ENCODE measurements around the gene CHI3L1. TPM values are rescaled to one million over a fixed set of nuclear protein-coding genes. Genes with fewer than 3 reads are reported as not detected.

The CHI3L1 gene
- total RNA-seq, 2 donors from 2014 or later = not detected

DNA sequence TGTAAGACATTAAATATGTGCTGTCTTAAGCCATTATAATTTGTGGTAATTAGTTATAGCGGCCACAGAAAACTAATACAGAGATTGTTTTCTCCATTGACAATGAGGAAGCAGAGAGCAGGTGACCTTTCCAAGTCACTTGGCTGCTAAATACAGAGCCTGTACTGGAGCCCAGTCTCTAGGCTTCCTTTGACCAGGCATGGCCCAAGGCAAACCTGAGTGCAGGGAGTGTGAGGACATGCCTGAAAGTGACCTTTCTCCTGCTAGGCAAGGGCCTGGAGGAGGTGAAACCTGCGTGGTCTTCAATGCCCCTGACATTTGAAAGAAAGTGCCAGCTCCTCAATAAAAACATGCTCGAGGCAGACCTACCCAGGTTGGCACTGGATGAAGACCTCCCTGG, 12.5 kb upstream of the CHI3L1 start:
- H3K27ac Mint-ChIP-seq = no peak overlapping the region
- H3K4me1 Mint-ChIP-seq = no peaks in the 10 kb centered on the region
- no peaks in the 10 kb centered on the region for H3K9me3 Mint-ChIP-seq
- no peak for ATAC-seq (replicated peaks)
- no peak overlapping the region for H3K4me3 Mint-ChIP-seq
- H3K36me3 Mint-ChIP-seq (ENCODE audit: low read depth) = no peaks in the 10 kb centered on the region
- H3K27me3 Mint-ChIP-seq = peaks cover 40% of the 10 kb centered on the region

DNA sequence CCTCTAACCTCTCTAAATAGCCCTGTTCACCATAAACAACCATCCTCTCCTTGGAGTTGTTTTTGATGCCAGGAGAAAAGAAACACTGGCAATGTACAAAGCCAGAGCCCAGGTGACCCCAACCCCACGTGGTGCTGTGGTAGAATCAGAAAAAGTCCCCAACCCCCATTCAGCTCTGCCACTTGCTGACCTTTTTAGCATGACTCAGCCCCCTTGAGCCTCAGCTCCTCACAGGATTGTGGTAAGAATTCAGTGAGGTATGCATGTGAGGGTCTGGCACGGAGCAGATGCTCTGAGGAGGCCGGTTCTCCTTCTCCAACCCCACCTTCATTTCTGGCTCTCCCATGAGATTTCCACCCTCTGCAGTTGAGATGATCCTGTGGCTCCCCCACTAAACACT, 11.1 kb upstream of the CHI3L1 start:
- Mint-ChIP-seq H3K4me3 (no peak overlapping the region), H3K27me3 (peaks cover 31% of the 10 kb centered on the region), H3K4me1 (no peaks in the 10 kb centered on the region), H3K36me3 (ENCODE audit: low read depth) (no peaks in the 10 kb centered on the region), H3K27ac (no peak overlapping the region), H3K9me3 (no peaks in the 10 kb centered on the region)
- ATAC-seq (replicated peaks) = no peak

DNA sequence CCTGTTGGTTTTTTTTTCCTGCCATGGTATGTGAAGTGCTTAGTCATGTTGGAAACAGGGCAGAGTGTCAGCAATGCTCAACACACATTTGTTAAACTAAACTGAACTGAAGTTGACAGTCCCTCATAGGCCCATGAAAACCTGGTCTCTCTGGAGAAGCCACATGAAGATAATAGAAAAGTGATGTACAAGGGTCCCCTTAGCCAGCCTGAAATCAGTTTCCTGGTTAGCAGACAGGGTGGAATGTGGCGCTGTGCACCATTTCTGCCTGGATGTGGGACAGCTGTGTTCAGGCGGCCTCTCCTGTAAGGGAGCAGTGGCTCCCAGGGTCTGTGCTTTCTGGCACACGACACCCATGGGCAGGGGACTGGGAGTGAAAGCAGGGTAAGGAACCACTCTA, 9.9 kb upstream of the CHI3L1 start:
- no peak for ATAC-seq (replicated peaks)

DNA sequence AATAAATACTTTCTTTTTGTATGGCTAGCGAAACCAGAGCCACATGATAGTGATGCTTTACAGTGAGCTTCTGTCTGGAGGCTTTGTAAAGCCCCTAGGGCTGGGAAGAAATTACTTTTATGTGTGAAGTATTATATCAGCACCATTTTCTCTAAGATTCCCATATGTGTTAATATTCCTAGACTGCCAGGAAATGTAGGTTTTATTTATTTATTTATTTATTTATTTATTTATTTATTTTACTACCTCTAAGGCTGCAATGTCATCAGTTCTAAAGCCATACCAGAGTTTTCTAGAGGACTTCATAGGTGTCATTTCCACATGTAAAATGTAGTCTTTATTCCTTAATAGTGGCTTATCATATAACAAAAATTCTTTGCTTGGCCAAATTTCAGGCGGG, 4.4 kb upstream of the CHI3L1 start:
- Mint-ChIP-seq H3K27ac (no peak overlapping the region), H3K4me1 (no peaks in the 10 kb centered on the region), H3K4me3 (no peak overlapping the region), H3K36me3 (ENCODE audit: low read depth) (no peaks in the 10 kb centered on the region), H3K27me3 (peaks cover 11% of the 10 kb centered on the region), H3K9me3 (no peaks in the 10 kb centered on the region)
- ATAC-seq (replicated peaks) = no peak

More for the DNA sequence above, 9.9 kb upstream of the CHI3L1 start:
- Mint-ChIP-seq H3K27me3 (peaks cover 31% of the 10 kb centered on the region), H3K27ac (no peak overlapping the region), H3K36me3 (ENCODE audit: low read depth) (no peaks in the 10 kb centered on the region), H3K9me3 (no peaks in the 10 kb centered on the region), H3K4me3 (no peak overlapping the region), H3K4me1 (no peaks in the 10 kb centered on the region)

- Mint-ChIP-seq H3K4me1 (no peaks in the 10 kb centered on the region), H3K27ac (no peak overlapping the region), H3K27me3 (peaks cover 7% of the 10 kb centered on the region), H3K36me3 (ENCODE audit: low read depth) (no peaks in the 10 kb centered on the region), H3K4me3 (no peak overlapping the region), H3K9me3 (no peaks in the 10 kb centered on the region)
- no peak for ATAC-seq (replicated peaks)
Measured at GRCh38 chr1:203189951-203190352, 3.4 kb upstream of the CHI3L1 start.

- Mint-ChIP-seq H3K36me3 (ENCODE audit: low read depth) (no peaks in the 10 kb centered on the region), H3K9me3 (no peaks in the 10 kb centered on the region), H3K4me1 (no peaks in the 10 kb centered on the region), H3K4me3 (no peak overlapping the region), H3K27me3 (peaks cover 7% of the 10 kb centered on the region), H3K27ac (no peak overlapping the region)
- no peak for ATAC-seq (replicated peaks)
Measured at GRCh38 chr1:203188686-203189232, 2.3 kb upstream of the CHI3L1 start.

- Mint-ChIP-seq H3K36me3 (ENCODE audit: low read depth) (no peaks in the 10 kb centered on the region), H3K9me3 (no peaks in the 10 kb centered on the region)
Measured at GRCh38 chr1:203187689-203188264, 1.3 kb upstream of the CHI3L1 start.

DNA sequence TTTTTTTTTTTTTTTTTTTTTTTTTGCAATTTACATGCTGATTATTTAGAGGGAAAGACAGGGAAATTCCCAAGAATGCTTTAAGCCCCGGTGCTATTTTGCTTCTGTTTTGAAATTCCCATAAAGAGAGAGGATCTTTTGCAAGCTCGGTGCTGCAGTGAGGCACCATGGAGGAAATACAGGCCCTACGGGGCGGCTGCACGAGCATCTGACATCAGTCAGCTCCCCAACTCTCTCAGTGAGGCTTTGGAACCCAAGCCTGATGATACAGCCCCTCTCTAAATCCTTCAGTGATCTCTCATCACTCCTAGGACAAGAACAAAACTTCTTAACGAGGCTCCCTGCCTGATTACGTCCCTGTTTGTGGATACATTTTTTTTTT, 791 bp upstream of the CHI3L1 start:
- ATAC-seq (replicated peaks) = no peak
- Mint-ChIP-seq H3K27me3 (peaks cover 10% of the 10 kb centered on the region), H3K27ac (no peak overlapping the region), H3K36me3 (ENCODE audit: low read depth) (no peaks in the 10 kb centered on the region), H3K4me3 (no peak overlapping the region), H3K9me3 (no peaks in the 10 kb centered on the region), H3K4me1 (no peaks in the 10 kb centered on the region)

More at GRCh38 chr1:203187689-203188264, 1.3 kb upstream of the CHI3L1 start:
- Mint-ChIP-seq H3K4me1 (no peaks in the 10 kb centered on the region), H3K27ac (no peak overlapping the region), H3K27me3 (peaks cover 10% of the 10 kb centered on the region), H3K4me3 (no peak overlapping the region)
- no peak for ATAC-seq (replicated peaks)

DNA sequence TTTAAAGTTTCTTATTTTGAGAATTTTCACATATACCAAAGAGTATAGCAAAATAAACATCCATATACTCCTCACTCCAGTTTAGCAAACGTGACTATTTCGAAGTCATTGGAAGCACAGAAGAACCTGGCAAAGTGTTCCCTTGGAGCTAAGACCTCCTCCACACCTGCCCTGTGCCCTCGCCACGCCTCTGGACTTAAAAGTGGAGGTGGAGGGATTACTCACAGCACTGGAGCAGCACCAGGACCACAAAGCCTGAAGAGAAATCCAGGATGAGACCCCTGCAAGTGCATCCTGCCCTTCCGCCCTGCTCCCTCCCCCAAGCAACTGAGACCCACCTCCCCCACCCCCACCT, 436 bp downstream of the CHI3L1 start:
- no peak overlapping the region for H3K4me3 Mint-ChIP-seq
- peaks cover 6% of the 10 kb centered on the region for H3K27me3 Mint-ChIP-seq
- no peak for ATAC-seq (replicated peaks)
- no peak overlapping the region for H3K27ac Mint-ChIP-seq
- H3K4me1 Mint-ChIP-seq = no peaks in the 10 kb centered on the region
- no peaks in the 10 kb centered on the region for H3K36me3 Mint-ChIP-seq (ENCODE audit: low read depth)
- H3K9me3 Mint-ChIP-seq = no peaks in the 10 kb centered on the region

GRCh38 chr1:203185585-203185984, 919 bp downstream of the CHI3L1 start:
- H3K27me3 Mint-ChIP-seq = peaks cover 9% of the 10 kb centered on the region
- no peaks in the 10 kb centered on the region for H3K36me3 Mint-ChIP-seq (ENCODE audit: low read depth)
- ATAC-seq (replicated peaks) = no peak

DNA sequence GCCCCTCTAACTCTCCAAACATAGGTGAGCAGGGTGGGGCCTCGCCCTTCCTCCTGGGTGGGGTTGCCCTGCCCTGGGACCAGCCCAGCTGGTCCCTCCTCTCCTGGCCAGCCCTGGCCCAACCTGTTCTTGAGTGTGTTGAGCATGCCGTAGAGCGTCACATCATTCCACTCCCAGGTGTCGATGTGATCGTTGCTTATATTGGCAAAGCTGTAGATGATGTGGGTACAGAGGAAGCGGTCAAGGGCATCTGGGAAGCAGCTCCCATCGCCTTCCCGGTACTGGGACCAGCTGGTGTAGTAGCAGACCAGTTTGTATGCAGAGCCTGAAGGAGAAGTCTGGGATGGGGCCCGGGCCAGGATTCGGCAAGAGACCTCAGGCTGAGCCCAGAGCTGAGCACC, 1.4 kb downstream of the CHI3L1 start:
- Mint-ChIP-seq H3K27me3 (peaks cover 9% of the 10 kb centered on the region), H3K9me3 (no peaks in the 10 kb centered on the region), H3K27ac (no peak overlapping the region), H3K36me3 (ENCODE audit: low read depth) (no peaks in the 10 kb centered on the region), H3K4me3 (no peak overlapping the region), H3K4me1 (no peaks in the 10 kb centered on the region)
- no peak for ATAC-seq (replicated peaks)

More at GRCh38 chr1:203185585-203185984, 919 bp downstream of the CHI3L1 start:
- Mint-ChIP-seq H3K4me3 (no peak overlapping the region), H3K9me3 (no peaks in the 10 kb centered on the region), H3K4me1 (no peaks in the 10 kb centered on the region), H3K27ac (no peak overlapping the region)

- no peaks in the 10 kb centered on the region for H3K9me3 Mint-ChIP-seq
- ATAC-seq (replicated peaks) = no peak
- H3K27me3 Mint-ChIP-seq = peaks cover 7% of the 10 kb centered on the region
- no peaks in the 10 kb centered on the region for H3K36me3 Mint-ChIP-seq (ENCODE audit: low read depth)
- H3K27ac Mint-ChIP-seq = no peak overlapping the region
- H3K4me3 Mint-ChIP-seq = no peak overlapping the region
- H3K4me1 Mint-ChIP-seq = no peaks in the 10 kb centered on the region
Measured at GRCh38 chr1:203184467-203184866, 2.0 kb downstream of the CHI3L1 start.

DNA sequence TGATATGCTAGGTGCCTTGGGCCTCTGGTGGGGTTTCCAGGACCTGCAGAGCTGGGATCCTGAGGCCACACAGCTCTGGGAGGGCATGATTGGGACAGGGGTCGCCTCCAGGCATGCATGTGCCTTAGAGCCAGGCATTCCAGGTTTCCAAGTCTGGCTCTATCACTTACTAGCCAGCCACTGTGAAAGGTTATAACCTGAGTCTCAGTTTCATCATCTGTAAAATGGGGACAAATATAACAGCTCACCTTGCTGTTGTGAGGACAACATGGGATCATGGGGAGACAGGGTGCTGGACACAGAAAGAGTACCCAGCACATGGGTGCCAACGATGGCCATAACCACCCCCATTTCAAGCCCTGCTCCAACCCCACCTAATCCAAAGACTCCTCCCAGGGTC, 2.7 kb downstream of the CHI3L1 start:
- H3K9me3 Mint-ChIP-seq = no peaks in the 10 kb centered on the region
- H3K27ac Mint-ChIP-seq = no peak overlapping the region
- no peaks in the 10 kb centered on the region for H3K4me1 Mint-ChIP-seq
- no peak for ATAC-seq (replicated peaks)
- no peak overlapping the region for H3K4me3 Mint-ChIP-seq
- no peaks in the 10 kb centered on the region for H3K36me3 Mint-ChIP-seq (ENCODE audit: low read depth)
- H3K27me3 Mint-ChIP-seq = peaks cover 8% of the 10 kb centered on the region

DNA sequence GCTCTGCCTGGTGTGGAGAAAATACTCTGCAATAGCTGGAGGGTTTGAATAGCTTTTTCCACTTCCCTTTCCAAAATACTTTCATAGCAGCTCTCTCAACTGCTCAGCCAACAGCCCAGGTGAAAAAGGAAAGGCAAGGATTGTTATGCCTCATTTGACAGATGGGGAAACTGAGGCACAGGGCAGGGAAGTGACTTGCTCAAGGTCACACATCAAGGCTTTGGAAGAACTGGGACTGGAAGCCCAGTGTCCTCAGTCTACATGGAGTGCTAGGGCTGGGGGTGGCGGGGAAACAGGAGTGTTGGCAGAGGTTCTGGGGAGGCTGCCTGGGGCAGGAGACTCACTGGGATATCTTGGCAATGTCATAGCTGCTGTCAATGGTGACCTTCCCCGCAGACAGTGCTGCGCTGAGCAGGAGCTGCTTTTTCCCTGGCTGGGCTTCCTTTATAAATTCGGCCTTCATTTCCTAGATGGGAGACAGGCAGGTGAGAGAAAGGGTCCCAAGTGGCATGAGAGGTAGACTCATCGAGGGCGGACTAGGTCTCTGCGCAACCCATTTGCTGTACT, 4.0 kb downstream of the CHI3L1 start:
- H3K36me3 Mint-ChIP-seq (ENCODE audit: low read depth) = no peaks in the 10 kb centered on the region
- no peak overlapping the region for H3K4me3 Mint-ChIP-seq
- H3K27me3 Mint-ChIP-seq = peaks cover 10% of the 10 kb centered on the region
- no peak for ATAC-seq (replicated peaks)
- no peak overlapping the region for H3K27ac Mint-ChIP-seq
- H3K4me1 Mint-ChIP-seq = no peaks in the 10 kb centered on the region
- H3K9me3 Mint-ChIP-seq = no peaks in the 10 kb centered on the region

DNA sequence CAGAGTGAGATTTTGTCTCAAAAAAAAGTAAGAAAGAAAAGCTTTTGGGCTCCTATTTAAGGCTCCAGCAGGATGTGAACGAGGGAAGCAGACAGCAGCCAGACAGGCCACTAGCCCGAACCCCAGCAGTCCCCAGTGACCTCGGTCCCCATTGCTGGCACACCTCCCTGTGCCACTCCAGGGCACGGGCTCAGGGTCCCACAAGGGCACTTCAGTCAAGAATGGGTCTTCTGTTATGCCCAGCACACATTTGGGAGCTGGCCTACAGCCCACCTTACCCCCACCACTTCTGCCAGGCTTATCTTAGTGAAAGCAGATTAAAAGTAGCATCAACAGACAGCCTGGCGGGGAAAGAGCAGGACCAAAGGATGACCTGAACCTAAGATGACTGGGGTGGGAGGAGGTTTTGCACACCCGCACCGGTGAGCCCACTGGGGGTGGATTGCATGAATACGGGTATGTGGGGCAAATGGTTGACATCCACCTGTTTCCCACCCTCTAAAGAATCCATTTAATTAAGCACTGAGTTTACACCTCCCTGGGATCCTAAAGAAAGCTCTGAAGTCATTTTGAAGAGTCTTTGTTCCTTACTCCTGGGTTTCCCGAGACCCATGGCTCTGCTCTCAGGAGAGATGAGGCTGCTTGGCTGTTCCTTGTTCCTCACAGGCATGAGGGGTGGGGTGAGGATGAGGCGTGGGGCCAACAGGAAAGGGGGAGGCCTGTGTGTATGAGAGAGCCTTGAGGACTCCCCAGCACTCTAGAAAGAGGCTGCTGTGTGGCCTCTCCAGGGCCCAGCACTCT, 4.7 kb downstream of the CHI3L1 start:
- no peak for ATAC-seq (replicated peaks)
- peaks cover 10% of the 10 kb centered on the region for H3K27me3 Mint-ChIP-seq
- H3K36me3 Mint-ChIP-seq (ENCODE audit: low read depth) = no peaks in the 10 kb centered on the region
- H3K4me1 Mint-ChIP-seq = no peaks in the 10 kb centered on the region
- H3K4me3 Mint-ChIP-seq = no peak overlapping the region
- H3K9me3 Mint-ChIP-seq = no peaks in the 10 kb centered on the region
- H3K27ac Mint-ChIP-seq = no peak overlapping the region
